Activated CD4-positive, alpha-beta T cell treated with anti-CD3 and anti-CD28 coated beads for 24 hours (primary cell): ENCODE measurements around the gene PHLDB2.

Source experiments
- DNase-seq, 2 donors: peaks; one replicate each; pipeline ENCODE4 v3.0.0-alpha.2; 2020; ENCODE audit warnings: low read depth in 2 of 2

The PHLDB2 gene

DNA sequence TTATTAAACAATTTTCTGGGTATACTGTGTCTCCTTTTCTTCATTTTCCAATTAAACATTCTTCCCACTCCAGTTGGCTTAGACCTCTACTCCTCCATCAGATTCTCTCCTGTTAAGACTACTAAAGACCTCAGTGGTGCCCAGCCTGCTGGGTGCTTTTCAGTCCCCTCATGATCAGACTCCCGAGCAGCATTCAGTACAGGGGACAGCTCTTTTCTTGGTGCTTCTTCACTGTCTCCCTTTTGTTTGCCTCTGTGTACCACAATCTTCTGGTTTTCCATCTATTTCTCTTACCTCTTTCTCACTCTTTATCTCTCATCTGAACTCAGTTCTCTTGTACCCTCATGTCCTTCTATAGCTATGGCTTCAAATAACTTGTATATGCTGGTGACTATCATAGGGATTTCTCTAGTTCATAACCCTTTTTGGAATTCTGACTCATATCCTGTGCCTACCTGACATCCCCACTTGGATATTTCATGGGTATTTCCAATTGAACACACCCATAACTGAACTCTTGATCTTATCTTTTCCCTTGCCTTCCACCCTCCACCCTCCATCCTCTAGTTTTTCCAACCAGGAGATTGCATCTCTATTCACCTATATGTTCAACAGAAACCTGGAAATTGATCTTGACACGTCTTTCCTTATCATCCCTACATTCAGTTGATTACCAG is 64.2 kb downstream of the PHLDB2 start:
- DNase-seq: no peak

DNA sequence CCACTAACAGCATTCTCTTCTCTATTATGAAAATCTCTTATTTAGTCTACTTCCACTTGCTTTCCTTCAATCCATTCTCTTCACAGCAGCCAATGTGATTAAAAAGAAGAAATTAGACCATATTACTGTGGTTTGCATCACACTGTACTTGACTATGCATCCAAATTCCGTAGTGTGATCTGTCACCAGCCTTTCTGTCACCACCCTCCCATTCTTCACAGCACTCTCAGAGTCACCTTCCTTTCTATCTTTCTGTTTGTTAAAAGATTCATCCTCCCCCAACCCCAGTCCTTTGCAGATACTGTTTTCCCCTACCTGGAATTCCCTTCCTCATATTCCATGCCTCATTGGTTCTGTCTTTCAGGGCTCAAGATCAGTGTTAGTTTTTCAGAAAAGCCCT is 64.7 kb downstream of the PHLDB2 start:
- DNase-seq: no peak

DNA sequence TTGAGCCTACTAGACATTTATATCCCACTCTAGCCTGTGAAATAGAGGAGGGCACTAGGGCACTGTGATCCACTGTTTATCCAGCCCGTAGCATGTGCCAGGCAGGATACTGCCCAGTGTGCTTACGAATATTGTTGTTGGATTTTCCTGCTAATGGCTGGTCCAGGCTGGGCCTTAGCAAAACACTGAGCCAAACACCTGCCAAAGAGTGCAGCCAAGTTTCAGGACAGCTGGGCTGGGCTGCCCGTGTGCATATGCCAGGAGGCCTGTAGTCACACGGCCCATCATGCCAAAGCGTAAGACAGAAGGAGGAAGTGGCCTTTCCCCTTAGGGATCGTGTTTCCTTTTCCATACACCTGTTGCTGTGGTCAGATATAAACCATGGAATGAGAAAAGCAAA is 65.2 kb downstream of the PHLDB2 start:
- no peak for DNase-seq

DNA sequence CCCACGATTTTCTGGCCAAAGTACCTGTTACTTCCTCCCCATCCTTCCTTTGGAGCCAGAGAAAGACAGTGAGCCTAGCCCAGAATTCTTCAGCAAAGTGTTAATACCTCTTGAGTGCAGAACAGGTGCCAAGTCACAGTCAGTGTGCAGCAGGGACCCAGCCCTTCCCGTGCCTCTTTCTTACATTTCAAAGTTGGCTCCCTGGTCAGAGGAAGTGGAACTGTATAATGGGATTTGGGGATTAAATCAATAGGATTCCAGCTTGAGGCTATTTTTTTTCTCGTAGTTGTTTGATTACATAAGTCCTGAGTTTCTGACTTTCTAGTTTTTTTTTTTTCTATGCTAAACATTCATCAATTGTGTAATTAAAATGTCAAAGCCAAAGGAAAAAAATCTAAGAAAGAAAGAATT is 67.2 kb downstream of the PHLDB2 start:
- DNase-seq: no peak

DNA sequence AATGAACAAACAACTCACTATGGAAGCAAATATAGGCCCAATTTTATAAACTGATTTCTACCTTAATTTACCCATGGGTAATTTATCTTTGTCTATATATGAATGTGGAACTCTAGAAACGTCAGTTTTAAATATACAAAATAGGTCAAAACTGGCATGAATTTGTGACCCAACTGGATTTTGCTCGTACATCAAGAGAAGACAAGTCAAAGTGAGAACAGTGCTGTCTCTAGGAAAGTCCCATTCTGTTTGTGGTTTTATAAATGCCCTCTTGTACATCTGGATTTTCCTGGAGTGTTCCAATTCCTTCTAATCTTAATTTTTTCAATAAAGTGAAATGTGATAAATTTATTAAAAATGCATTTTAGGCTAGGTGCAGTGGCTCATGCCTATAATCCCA is 69.5 kb downstream of the PHLDB2 start:
- no peak for DNase-seq

DNA sequence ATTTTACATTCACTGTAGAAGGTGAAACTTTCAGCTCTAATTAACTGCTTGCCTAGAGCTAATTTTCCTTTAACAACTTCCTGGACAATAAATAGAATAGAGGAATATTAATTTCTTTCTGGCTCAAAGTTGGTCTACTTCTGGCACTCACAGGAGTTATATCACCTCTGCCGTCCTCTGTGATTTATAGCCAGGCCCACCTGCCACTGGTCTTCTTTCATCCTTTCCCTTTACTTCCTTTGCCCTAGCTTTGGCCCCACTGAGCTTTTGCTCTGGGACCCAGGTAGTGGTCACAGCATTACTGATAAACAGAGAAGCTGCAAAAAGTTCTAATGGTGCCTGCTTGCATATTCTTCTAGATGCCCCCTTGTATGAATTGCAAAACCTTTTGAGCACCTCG is 70.4 kb downstream of the PHLDB2 start:
- no peak for DNase-seq

DNA sequence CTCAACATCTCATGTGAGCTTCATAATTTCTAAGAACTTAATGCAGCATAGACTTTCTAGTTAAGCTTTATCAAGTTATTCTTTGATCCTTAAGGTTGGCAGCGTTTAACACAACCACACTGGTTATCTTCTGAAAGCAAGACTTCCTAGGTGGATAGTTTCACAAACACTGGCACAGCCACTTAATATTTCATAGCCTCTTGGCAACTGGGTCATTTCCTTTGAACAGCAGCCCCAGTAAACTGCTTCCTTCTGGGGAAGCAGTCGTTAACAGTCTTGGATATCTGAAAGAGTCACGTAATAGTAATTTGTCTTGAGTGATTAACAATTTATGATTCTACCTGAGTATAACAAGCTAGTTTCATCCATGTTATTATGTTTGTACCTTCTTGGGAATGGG is 73.9 kb downstream of the PHLDB2 start:
- no peak for DNase-seq

DNA sequence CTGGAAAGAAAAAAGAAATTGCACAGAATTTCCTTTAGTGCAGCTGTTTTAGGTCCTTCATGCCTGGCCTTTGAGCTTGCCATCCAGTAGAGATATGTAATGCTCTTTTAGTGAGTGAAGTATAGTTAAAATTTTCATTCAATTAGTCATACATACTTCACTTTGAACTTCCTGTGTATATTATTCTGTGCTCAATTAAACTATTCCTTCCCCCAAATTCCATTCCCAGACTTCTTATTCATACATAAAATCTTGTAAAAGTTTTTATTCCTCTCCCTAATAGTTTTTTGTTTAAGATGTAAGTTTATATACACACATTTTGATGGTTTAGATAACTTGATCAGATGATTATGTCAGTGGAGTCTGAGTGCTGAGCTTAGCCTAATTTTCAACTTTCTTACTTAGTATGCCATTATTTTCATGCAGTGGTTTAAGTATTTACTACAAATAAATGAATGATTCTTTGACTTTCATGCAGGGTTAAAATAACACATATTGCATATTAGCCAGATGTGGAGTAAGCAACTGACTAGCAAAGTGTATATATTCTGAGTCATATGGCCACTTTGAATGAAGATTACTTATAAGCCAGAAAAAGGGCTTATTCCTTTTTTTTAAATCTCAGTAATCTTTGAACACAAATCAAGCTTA is 77.3 kb downstream of the PHLDB2 start:
- no peak for DNase-seq

DNA sequence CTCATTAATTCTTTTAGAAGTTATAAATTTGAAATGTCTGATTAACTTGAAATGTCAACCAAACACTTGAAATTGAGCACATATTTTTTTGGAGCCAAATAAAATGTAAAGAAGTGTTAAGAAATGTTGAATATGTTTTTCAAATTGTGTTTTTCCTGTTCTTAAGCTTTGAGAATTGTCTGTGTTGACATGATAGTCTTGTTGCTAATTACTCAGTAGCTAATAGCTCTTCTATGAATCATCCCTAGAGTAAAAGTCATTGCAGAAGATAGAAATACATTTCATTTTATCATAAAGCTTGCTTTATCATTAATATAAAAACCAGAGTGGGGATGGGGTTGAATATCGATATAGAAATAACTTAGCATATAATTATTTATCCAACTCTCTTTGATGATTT is 77.9 kb downstream of the PHLDB2 start:
- DNase-seq: no peak

DNA sequence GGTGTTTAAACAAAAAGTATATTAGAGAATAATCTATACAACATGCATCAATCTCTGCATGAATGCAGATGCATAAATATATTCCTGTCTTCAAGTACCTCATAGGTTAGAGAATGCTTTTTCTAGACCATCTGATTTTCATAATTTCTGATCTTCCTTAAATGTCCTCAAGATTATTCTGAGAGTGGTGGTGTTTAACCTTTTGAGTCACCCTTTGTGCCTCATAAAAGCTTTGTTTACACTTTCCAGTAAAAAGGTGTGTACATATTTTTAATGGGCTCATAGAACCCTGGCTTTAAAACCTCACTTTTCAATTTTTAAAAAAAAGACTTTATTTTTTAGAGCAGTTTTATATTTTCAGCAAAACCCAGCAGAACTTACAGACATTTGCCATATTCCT is 78.8 kb downstream of the PHLDB2 start:
- no peak for DNase-seq

DNA sequence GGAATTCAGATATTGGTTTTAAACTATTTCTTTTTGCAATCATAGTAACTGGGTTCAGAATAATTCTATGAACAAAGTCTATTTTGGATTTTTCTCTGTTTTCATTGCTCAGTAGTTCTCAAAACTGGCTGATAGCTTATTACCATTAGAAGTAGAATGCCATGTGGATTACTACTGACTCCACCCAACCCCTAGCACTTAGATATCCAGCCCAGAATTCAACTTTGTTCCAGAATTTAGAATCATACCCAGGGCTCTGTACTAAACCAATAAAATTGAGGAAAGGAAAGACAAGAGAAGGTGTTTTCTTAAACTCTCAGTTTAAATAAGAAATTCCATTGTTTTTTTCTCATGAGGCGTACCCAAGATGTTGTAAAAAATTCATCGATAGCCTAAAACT is 80.8 kb downstream of the PHLDB2 start:
- DNase-seq: no peak

DNA sequence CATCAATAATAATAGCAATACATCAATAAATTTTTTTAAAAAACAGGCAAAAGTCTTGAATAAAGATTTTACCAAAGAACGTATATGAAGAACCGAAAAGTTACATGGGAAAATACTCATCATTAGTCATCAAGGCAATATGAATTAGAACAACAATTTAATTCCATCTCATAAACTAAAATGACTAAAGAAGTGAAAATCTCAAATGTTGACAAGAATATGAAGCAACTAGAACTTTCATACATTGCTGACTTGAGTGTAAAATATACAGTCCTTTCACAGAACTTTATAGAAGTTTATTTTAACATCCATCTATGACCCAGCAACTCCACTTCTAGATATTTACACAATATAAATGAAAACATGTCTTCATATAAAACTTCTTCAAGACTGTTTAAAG is 84.5 kb downstream of the PHLDB2 start:
- no peak for DNase-seq

DNA sequence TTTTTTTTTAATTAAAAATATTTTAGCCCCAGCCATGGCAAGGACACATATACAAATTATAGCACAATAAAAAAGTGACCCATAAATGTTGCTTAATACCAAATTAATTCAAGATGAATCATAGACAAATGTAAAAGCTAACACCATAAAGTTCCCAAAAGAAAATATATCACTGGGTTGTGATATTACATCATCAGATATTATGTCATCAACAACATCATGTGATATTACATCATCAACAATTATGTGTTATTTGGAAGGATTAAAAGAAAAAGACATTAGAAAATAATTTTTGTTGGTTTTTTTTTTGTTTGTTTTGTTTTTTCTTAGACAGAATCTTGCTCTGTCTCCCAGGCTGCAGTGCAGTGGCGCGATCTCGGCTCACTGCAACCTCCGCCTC is 85.3 kb downstream of the PHLDB2 start:
- DNase-seq: no peak

DNA sequence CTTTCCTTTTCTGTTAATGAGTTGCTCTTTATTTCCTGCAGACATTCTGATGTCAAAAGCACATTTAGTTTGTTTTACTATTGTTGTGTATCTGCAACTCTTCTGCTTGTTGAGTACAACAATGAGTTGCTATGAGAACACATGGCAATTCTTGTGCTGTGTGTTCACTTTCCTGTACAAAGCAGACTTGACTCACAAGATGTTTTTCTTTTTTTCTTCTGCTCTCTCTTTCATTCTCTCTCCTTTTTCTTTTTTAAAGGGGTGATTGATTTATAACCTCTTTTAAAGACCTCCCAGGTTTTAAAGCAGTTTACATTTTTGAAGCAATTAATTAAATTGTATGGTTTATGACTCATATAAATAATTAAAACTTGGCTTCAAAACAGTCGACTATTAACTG is 88.2 kb downstream of the PHLDB2 start:
- DNase-seq: no peak

DNA sequence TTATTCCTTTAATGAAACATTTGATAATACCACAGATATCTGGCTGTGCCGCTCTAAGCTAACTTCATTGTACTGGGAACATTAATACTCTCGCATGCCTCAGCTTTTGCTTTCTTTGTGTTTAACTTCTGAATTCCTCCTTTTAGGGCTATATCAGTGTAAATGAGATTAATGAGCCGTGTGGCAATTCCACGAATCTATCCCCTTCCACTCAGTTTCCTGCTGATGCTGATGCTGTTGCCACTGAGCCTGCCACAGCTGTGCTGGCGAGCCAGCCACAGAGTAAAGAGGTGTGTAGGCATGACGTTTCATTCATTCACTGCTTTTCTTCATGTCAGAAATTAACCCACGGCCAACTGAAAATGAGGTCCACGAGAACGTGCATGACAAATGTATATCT is 89.7 kb downstream of the PHLDB2 start:
- no peak for DNase-seq

DNA sequence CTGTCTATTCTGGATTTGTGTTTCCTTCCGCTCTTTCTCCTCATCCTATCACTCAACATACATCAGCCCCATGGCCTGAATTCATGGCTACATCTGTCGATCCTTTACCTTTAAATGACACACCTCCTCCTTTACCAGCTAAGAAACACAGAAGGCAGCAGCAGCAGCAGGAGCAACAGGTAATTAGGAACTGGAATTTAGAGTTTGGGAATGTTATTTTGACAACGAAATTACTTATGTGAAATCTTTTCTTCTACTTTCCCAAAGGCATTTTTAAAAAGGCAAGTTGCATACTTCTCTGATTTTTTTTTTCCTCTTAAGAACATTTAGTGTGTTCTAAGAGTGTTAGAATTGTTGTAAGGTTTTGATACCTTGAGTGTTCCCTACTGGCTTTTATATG is 90.6 kb downstream of the PHLDB2 start:
- no peak for DNase-seq

DNA sequence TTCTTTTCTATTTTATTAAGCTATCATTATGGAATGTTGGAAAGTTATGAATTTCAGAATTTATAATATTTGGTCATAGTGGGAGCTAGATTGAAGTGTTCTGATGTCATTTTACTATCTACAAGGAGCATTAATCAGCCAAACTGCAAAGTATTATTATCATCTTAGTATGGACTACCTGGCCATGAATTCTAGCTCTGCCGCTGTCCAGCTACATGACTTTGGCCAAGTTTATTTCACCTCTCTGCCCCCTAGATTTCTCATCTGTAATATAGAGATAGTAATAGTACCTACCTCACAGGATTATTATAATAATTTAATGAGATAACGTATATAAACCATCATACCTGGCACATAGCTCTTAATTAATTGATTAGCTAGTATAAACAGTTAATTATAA is 92.0 kb downstream of the PHLDB2 start:
- DNase-seq: no peak

DNA sequence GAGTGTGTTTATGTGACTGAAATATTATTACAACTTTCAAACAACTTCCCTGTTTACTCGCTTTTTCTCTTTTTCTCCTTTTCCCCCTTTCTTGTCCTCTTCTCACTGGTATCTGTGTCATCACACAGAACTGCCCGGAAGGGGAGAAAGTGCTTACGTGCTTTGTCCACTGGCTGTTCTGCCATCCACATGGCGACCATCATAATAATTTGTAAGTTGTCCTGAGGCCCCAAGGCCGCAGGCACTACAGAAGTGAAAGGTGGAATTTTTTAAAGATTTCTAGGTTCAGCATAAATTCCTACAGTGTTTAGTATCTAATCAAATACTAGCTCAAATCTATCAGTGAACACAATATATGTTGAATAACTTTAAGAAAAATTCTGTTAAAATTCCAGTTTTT is 93.0 kb downstream of the PHLDB2 start:
- DNase-seq: no peak

DNA sequence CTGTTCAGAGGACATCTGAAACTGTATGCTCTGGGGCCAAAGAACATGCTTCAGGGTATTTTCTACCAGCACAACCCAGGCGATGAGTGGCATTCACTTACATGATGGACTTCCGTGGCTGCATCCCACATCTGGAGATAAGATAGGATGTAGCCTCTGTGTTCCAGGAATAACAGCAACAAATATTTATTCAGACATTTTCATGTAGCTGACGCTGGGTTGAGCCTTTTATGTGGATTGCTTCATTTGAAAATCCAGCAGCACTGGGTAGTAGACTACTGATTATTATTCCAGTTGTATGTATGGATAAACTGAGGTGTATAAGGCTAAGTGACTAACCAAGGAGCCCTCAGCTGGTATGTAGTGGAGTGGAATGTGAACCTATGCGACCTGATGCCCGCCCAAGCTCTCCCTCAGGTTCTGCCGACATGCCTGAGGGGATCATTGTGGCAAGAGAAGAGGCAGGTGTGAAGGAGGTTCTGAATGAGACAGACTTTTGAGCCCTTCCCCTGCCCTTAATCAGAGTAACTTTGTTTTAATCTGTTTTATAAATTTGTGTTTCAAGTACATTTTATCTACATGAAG is 93.9 kb downstream of the PHLDB2 start:
- no peak for DNase-seq

DNA sequence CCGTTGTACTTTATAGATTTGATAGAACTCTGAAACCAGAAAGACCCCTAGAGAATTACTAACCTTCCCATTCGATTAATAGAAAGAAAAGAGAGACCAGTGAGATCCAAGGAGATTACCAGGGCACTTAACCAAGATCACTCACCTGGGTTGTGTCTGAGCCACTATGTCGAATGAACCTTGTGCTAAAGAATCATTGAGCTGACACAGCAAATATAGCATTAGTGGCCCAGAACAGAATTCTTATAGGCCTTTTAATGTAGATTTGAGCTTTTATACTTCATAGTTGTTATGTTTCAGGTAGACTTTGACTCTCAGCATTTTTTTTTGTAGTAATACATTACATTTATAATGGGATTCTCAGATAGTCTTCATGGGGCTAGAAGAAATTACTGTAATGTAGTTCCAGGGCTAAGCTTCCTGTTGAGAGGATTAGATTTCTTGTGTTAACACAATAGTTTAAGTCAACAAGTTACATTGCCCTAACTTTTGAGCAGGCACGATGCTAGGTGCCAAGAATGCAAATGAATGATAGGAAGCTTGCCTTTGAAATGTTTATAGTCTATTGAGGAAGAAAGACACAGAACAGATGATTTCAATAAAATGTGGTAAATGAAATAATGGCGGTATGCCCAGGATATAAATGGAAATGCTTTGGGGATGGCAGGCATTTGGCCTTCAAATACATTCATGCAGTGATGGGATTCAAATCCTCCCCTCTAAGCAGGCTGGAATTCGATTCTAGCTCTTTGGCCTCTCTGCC is 95.3 kb downstream of the PHLDB2 start:
- DNase-seq: no peak

DNA sequence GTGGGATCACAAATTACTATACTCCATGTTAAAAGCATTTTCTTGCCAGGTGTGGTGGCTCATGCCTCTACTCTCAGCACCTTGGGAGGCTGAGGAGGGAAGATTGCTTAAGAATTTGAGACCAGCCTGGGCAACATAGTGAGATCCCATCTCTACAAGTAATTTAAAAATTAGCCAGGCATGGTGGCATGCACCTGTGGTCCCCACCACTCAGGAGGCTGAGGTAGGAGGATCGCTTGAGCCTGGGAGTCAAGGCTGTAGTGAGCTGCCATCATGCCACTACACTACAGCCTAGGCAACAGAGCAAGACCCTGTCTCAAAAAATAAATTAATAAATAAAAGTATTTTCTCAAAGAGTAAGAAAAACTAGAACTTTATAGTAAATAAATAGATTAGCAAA is 96.8 kb downstream of the PHLDB2 start:
- DNase-seq: no peak

DNA sequence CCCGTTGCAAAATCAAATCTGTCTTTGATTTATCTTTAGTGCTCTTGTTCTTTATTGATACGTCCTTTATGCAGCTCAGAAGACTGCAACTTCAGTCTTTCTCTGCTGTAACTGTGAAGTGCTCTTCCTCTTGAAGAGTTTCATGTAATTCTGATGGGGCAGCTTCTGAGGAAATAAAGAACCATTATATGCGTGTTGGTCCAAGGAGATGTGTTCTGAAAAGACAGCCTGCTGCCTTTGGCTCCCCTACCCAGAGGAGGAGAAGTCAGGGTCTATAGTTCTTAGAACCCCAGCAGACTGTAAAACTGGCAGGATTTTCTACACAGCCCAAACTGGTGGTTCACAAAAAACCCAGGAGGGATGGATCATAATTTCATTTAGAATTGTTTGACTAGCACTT is 97.4 kb downstream of the PHLDB2 start:
- no peak for DNase-seq
